ENCODE data around the gene VSIR. TPM values are rescaled to one million over a fixed set of nuclear protein-coding genes. Genes with fewer than 3 reads are reported as not detected.

The VSIR gene
- total and polyA plus RNA-seq, 2 donors from 2014 or later = 32.1 to 66.6 TPM

- FAIRE-seq = no peak
- peak in 4 of 5 donors; percentile 33 to 68 (median 44) for DNase-seq
- Histone ChIP-seq H3K27me3 (ENCODE audit: control insufficient read depth, insufficient read depth, low read length) (no peaks in the 10 kb centered on the region), H3K27ac (ENCODE audit: low read depth in 2 of 2, low read length in 2 of 2) (no peak overlapping the region), H3K4me3 (ENCODE audit: low read length in 3 of 3) (no peak overlapping the region), H3K4me1 (ENCODE audit: control insufficient read depth in 2 of 3, insufficient read depth in 2 of 3, low read depth in 1 of 3, low read length in 3 of 3) (peaks cover 0 to 2% (median 0%) of the 10 kb centered on the region in 3 donors), H3K36me3 (ENCODE audit: control insufficient read depth in 2 of 3, insufficient read depth in 3 of 3, low read length in 3 of 3) (no peaks in the 10 kb centered on the region), H3K9me3 (ENCODE audit: control insufficient read depth in 2 of 3, insufficient read depth in 1 of 3, low read length in 3 of 3) (no peaks in the 10 kb centered on the region), H3K9ac (ENCODE audit: low read length in 3 of 3) (no peak overlapping the region)
- TF ChIP-seq CTCF (IDR thresholded peaks at IDR 0.05; ENCODE audit: borderline replicate concordance, extremely low read depth, insufficient read depth) = no peak
- intact Hi-C loops (cut with DNase I) = no loop called here
Observed at GRCh38 chr10:71805776-71806703, 32.7 kb upstream of the VSIR start.

GRCh38 chr10:71804077-71804476, 30.8 kb upstream of the VSIR start:
- peaks cover 0 to 2% (median 0%) of the 10 kb centered on the region in 3 donors for H3K4me1 ChIP-seq (ENCODE audit: control insufficient read depth in 2 of 3, insufficient read depth in 2 of 3, low read depth in 1 of 3, low read length in 3 of 3)
- no peak overlapping the region for H3K9ac ChIP-seq (ENCODE audit: low read length in 3 of 3)
- DNase-seq = no peak
- H3K27me3 ChIP-seq (ENCODE audit: control insufficient read depth, insufficient read depth, low read length) = no peaks in the 10 kb centered on the region
- H3K9me3 ChIP-seq (ENCODE audit: control insufficient read depth in 2 of 3, insufficient read depth in 1 of 3, low read length in 3 of 3) = no peaks in the 10 kb centered on the region
- no peak overlapping the region for H3K4me3 ChIP-seq (ENCODE audit: low read length in 3 of 3)
- H3K27ac ChIP-seq (ENCODE audit: low read depth in 2 of 2, low read length in 2 of 2) = no peak overlapping the region
- intact Hi-C loops (cut with DNase I) = no loop called here
- FAIRE-seq = no peak
- no peak for TF ChIP-seq CTCF (IDR thresholded peaks at IDR 0.05; ENCODE audit: borderline replicate concordance, extremely low read depth, insufficient read depth)
- no peaks in the 10 kb centered on the region for H3K36me3 ChIP-seq (ENCODE audit: control insufficient read depth in 2 of 3, insufficient read depth in 3 of 3, low read length in 3 of 3)

DNA sequence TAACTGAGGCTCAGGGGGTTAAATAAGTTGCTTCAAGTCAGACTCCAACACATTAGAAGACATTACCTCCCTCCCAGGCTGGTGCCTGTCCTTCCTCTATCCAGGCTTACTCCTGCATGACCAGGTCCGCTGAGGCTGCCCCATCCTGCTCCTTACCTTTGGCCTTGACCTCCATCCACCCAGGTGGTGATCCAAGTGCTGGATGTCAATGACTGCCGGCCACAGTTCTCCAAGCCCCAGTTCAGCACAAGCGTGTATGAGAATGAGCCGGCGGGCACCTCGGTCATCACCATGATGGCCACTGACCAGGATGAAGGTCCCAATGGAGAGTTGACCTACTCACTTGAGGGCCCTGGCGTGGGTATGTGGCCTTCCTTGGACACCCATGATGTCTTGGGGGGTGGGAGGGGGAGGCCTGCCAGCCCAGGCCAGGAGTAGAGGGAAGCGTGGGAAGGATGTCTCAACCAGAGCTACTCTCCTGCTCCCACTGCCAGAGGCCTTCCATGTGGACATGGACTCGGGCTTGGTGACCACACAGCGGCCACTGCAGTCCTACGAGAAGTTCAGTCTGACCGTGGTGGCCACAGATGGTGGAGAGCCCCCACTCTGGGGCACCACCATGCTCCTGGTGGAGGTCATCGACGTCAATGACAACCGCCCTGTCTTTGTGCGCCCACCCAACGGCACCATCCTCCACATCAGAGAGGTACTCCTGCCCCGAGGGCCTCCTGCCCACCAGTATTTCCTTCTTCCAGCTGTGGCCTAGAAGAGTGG, 29.6 kb upstream of the VSIR start:
- no peak overlapping the region for H3K27ac ChIP-seq (ENCODE audit: low read depth in 2 of 2, low read length in 2 of 2)
- intact Hi-C loops (cut with DNase I) = no loop called here
- FAIRE-seq = no peak
- no peak overlapping the region for H3K4me3 ChIP-seq (ENCODE audit: low read length in 3 of 3)
- no peak for DNase-seq
- no peaks in the 10 kb centered on the region for H3K9me3 ChIP-seq (ENCODE audit: control insufficient read depth in 2 of 3, insufficient read depth in 1 of 3, low read length in 3 of 3)
- H3K9ac ChIP-seq (ENCODE audit: low read length in 3 of 3) = no peak overlapping the region
- no peak for TF ChIP-seq CTCF (IDR thresholded peaks at IDR 0.05; ENCODE audit: borderline replicate concordance, extremely low read depth, insufficient read depth)
- peaks cover 0 to 2% (median 0%) of the 10 kb centered on the region in 3 donors for H3K4me1 ChIP-seq (ENCODE audit: control insufficient read depth in 2 of 3, insufficient read depth in 2 of 3, low read depth in 1 of 3, low read length in 3 of 3)
- H3K27me3 ChIP-seq (ENCODE audit: control insufficient read depth, insufficient read depth, low read length) = no peaks in the 10 kb centered on the region
- H3K36me3 ChIP-seq (ENCODE audit: control insufficient read depth in 2 of 3, insufficient read depth in 3 of 3, low read length in 3 of 3) = no peaks in the 10 kb centered on the region

Data from kidney (tissue), 14 donors.